Measurements from ENCODE around the gene PPP2R2C.

Gene PPP2R2C

GRCh38 chr4:6472387-6473263, at the start of gene PPP2R2C:
TSS of gene PPP2R2C (minus strand) at chr4:6472614. CDS start at chr4:6472229, 385 bp downstream.
- no peak for DNase-seq

GRCh38 chr4:6520978-6521377, 48.6 kb upstream of the PPP2R2C start:
- no peak for DNase-seq

GRCh38 chr4:6520051-6520636, 47.7 kb upstream of the PPP2R2C start:
- DNase-seq: no peak

GRCh38 chr4:6517171-6517570, 44.8 kb upstream of the PPP2R2C start:
- DNase-seq: no peak

GRCh38 chr4:6516762-6517161, 44.3 kb upstream of the PPP2R2C start:
- no peak for DNase-seq

GRCh38 chr4:6516281-6516680, 43.9 kb upstream of the PPP2R2C start:
- no peak for DNase-seq

GRCh38 chr4:6513678-6514077, 41.3 kb upstream of the PPP2R2C start:
- no peak for DNase-seq

- no peak for DNase-seq
Observed at GRCh38 chr4:6509587-6509986, 37.2 kb upstream of the PPP2R2C start.

- no peak for DNase-seq
Observed at GRCh38 chr4:6507345-6507744, 34.9 kb upstream of the PPP2R2C start.

GRCh38 chr4:6506616-6507140, 34.3 kb upstream of the PPP2R2C start:
- no peak for DNase-seq

GRCh38 chr4:6504900-6505496, 32.6 kb upstream of the PPP2R2C start:
- DNase-seq: no peak

- DNase-seq: no peak
Observed at GRCh38 chr4:6502747-6503465, 30.5 kb upstream of the PPP2R2C start.

- DNase-seq: no peak
Observed at GRCh38 chr4:6502147-6502546, 29.7 kb upstream of the PPP2R2C start.

GRCh38 chr4:6501171-6501570, 28.8 kb upstream of the PPP2R2C start:
- DNase-seq: no peak

- DNase-seq: no peak
Observed at GRCh38 chr4:6500481-6501140, 28.2 kb upstream of the PPP2R2C start.

- DNase-seq: no peak
Observed at GRCh38 chr4:6499238-6499600, 26.8 kb upstream of the PPP2R2C start.

GRCh38 chr4:6498511-6499237, 26.3 kb upstream of the PPP2R2C start:
- DNase-seq: no peak

GRCh38 chr4:6497796-6498195, 25.4 kb upstream of the PPP2R2C start:
- no peak for DNase-seq

- DNase-seq: no peak
Observed at GRCh38 chr4:6495736-6496135, 23.3 kb upstream of the PPP2R2C start.

GRCh38 chr4:6495296-6495590, 22.8 kb upstream of the PPP2R2C start:
- no peak for DNase-seq

GRCh38 chr4:6494431-6495295, 22.2 kb upstream of the PPP2R2C start:
- DNase-seq: no peak
